MCF 10A (cell line): Measurements from ENCODE around the gene CIRBP. TPM values are rescaled to one million over a fixed set of nuclear protein-coding genes. Genes with fewer than 3 reads are reported as not detected.

Source experiments
- BruUV-seq: library from RNA; stranded (reverse); fragments of 400-500 nt; replicated peaks from 2 replicates; lab custom pipeline; 2021; lab: Mats Ljungman, UMichigan
- CTCF ChIA-PET: fragments of 300-600 bp; sonication (Branson Sonifier 250); formaldehyde crosslinking; extraction: SDS; loops from one replicate; lab custom pipeline; 2021; ENCODE audit warnings: antibody characterized with exemption, inconsistent platforms; lab: Yijun Ruan, JAX
- POLR2A ChIA-PET: fragments of 300-600, 350-650 bp; sonication (Branson Sonifier 250); formaldehyde crosslinking; extraction: SDS; loops from one replicate; lab custom pipeline; 2020; ENCODE audit warnings: antibody characterized with exemption, inconsistent platforms; lab: Yijun Ruan, JAX
- DNase-seq: peaks from one replicate; pipeline ENCODE4 v3.0.0-alpha.2; 2018; ENCODE audit not compliant: unreplicated experiment
- H3K27ac Mint-ChIP-seq: one replicate; pipeline ENCODE4 v1.8.0; 2022; ENCODE audit warnings: mild to moderate bottlenecking, low read depth, mixed read lengths; ENCODE audit not compliant: unreplicated experiment
- H3K27me3 Mint-ChIP-seq: one replicate; pipeline ENCODE4 v1.8.0; 2022; ENCODE audit warnings: mixed read lengths; ENCODE audit not compliant: insufficient read depth, unreplicated experiment
- H3K36me3 Mint-ChIP-seq: one replicate; pipeline ENCODE4 v1.8.0; 2022; ENCODE audit warnings: mild to moderate bottlenecking, moderate library complexity, mixed read lengths; ENCODE audit not compliant: insufficient read depth, unreplicated experiment
- H3K4me1 Mint-ChIP-seq: one replicate; pipeline ENCODE4 v1.8.0; 2022; ENCODE audit warnings: mixed read lengths; ENCODE audit not compliant: insufficient read depth, unreplicated experiment
- H3K4me3 Mint-ChIP-seq: one replicate; pipeline ENCODE4 v1.8.0; 2022; ENCODE audit warnings: mild to moderate bottlenecking, moderate library complexity, mixed read lengths; ENCODE audit not compliant: unreplicated experiment
- H3K9me3 Mint-ChIP-seq: one replicate; pipeline ENCODE4 v1.8.0; 2022; ENCODE audit warnings: mixed read lengths; ENCODE audit not compliant: unreplicated experiment
- intact Hi-C: fragments of 100-400 bp; cut with micrococcal nuclease; formaldehyde crosslinking; loops from 2 replicates; pipeline ENCODE4 v1.14.1; 2022
- total RNA-seq: library from RNA; stranded (reverse); gene quantifications from 2 replicates; pipeline ENCODE4 v1.2.3, GENCODE V29; 2022
- TF ChIP-seq, protein P1 (sequence below): fragments of 200-600 bp; IDR thresholded peaks from one replicate; pipeline ENCODE4 v1.8.0; 2022; ENCODE audit warnings: antibody characterized with exemption, mild to moderate bottlenecking; ENCODE audit not compliant: unreplicated experiment

Gene CIRBP
- total RNA-seq, 1 experiment from 2014 or later: 362 TPM

DNA sequence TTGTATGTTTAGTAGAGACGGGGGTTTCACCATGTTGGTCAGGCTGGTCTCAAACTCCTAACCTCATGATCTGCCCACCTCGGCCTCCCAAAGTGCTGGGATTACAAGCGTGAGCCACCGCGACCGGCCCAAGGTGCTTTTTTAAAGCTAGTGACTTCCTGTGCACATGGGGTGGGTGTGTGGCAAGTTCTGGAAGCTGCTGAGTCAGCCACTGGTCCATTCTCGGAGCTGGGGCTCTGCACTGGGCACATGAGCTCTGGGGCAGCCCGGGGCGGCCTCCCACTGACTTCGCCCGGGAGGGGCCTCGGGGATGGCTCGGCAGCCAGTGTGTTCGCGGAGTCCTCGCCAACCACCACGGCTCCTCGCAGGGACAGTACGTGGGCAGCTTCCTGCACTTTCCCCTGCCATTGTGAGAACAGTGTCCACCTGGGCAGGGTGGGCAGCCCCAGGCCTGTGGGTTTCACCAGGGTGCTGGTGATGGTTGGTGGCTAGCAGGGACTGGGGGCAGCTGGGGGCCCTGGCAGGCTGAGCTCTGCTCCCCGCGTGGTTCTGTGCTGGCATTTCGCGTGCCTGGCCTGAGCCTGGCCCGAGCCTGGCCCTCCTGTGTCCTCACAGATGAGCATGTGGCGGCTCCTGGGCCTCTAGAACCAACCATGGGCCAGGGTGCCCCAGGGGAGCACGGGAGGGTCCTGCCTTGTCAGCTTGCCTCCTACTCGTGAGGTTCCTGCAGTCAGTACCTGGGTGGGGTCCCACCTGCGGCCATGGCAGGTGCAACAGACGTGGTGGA lies 43.5 kb upstream of the CIRBP start:
- H3K27ac Mint-ChIP-seq: no peak overlapping the region
- ChIA-PET POLR2A (interaction anchor here (0.6 to 1.4 kb wide), 3 partner anchors 9 to 70 kb away, joined by 4 to 7 read pairs (median 4); no protein-coding TSS in a partner anchor), CTCF (interaction anchor here (0.7 to 1.4 kb wide), 2 partner anchors 19 to 177 kb away, joined by 3 to 7 read pairs; no protein-coding TSS in a partner anchor)
- no peak overlapping the region for H3K4me3 Mint-ChIP-seq
- H3K36me3 Mint-ChIP-seq: peaks cover 13% of the 10 kb centered on the region
- H3K9me3 Mint-ChIP-seq: no peaks in the 10 kb centered on the region
- DNase-seq: no peak
- intact Hi-C loops: no loop called here
- H3K27me3 Mint-ChIP-seq: no peaks in the 10 kb centered on the region
- H3K4me1 Mint-ChIP-seq: no peaks in the 10 kb centered on the region
- TF ChIP-seq, protein P1, sequence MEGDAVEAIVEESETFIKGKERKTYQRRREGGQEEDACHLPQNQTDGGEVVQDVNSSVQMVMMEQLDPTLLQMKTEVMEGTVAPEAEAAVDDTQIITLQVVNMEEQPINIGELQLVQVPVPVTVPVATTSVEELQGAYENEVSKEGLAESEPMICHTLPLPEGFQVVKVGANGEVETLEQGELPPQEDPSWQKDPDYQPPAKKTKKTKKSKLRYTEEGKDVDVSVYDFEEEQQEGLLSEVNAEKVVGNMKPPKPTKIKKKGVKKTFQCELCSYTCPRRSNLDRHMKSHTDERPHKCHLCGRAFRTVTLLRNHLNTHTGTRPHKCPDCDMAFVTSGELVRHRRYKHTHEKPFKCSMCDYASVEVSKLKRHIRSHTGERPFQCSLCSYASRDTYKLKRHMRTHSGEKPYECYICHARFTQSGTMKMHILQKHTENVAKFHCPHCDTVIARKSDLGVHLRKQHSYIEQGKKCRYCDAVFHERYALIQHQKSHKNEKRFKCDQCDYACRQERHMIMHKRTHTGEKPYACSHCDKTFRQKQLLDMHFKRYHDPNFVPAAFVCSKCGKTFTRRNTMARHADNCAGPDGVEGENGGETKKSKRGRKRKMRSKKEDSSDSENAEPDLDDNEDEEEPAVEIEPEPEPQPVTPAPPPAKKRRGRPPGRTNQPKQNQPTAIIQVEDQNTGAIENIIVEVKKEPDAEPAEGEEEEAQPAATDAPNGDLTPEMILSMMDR: no peak
- no TSS peak for BruUV-seq

DNA sequence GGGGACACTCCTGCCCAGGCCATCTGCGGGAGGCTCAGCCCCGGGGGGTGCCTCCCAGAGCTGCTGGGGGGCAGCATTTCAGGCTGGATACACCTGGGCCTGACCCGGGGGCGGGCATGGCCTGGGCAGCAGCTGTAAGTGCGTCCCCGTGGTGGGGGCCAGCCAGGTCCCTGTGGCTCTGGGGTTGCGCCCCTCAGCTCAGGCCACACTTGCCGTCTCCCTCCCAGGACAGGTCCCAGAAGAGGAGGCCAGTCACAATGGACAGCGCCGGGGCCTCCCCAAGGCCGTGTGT lies 43.0 kb upstream of the CIRBP start:
- ChIA-PET CTCF (interaction anchor here (1.4 kb wide), 1 partner anchor 18 kb away, joined by 7 read pairs; no protein-coding TSS in a partner anchor), POLR2A (interaction anchor here (0.8 to 1.4 kb wide), 2 partner anchors 10 to 71 kb away, joined by 4 to 7 read pairs; no protein-coding TSS in a partner anchor)
- TF ChIP-seq, protein P1: no peak
- no peaks in the 10 kb centered on the region for H3K9me3 Mint-ChIP-seq
- intact Hi-C loops: no loop called here
- no peak overlapping the region for H3K4me3 Mint-ChIP-seq
- DNase-seq: no peak
- no TSS peak for BruUV-seq
- H3K36me3 Mint-ChIP-seq: peaks cover 8% of the 10 kb centered on the region
- no peak overlapping the region for H3K27ac Mint-ChIP-seq
- no peaks in the 10 kb centered on the region for H3K27me3 Mint-ChIP-seq
- H3K4me1 Mint-ChIP-seq: no peaks in the 10 kb centered on the region

- ChIA-PET POLR2A (interaction anchor here (0.7 to 1.4 kb wide), 2 partner anchors 10 to 1200 kb away, joined by 3 to 7 read pairs; no protein-coding TSS in a partner anchor), CTCF (no interaction called here)
- TF ChIP-seq, protein P1: no peak
- DNase-seq: no peak
- Mint-ChIP-seq H3K27ac (no peak overlapping the region), H3K27me3 (no peaks in the 10 kb centered on the region), H3K4me1 (peaks cover 4% of the 10 kb centered on the region), H3K36me3 (peaks cover 6% of the 10 kb centered on the region), H3K4me3 (no peak overlapping the region), H3K9me3 (no peaks in the 10 kb centered on the region)
- intact Hi-C loops: no loop called here
- BruUV-seq: no TSS peak
Measured at GRCh38 chr19:1226522-1227303, 42.4 kb upstream of the CIRBP start.
